Mononuclear cell (primary cell): ENCODE measurements around the gene NDUFS4. TPM values are rescaled to one million over a fixed set of nuclear protein-coding genes. Genes with fewer than 3 reads are reported as not detected.
"Not testable (repeated sequence)": the region's sequence is repeated elsewhere in the genome, so short reads cannot be mapped to it uniquely, and the experiment has no call there.

Source experiments
- H3K27me3 ChIP-seq: 2 replicates; pipeline ENCODE4 v1.6.0; 2011; ENCODE audit warnings: low read length, control low read depth; ENCODE audit not compliant: insufficient read depth
- H3K4me1 ChIP-seq: 2 replicates; pipeline ENCODE4 v1.5.1; 2011; ENCODE audit warnings: mild to moderate bottlenecking, low read length, control low read depth; ENCODE audit not compliant: insufficient read depth
- H3K4me3 ChIP-seq: 2 replicates; pipeline ENCODE4 v1.5.1; 2011; ENCODE audit warnings: mild to moderate bottlenecking, low read length, moderate library complexity
- H3K9me3 ChIP-seq: 2 replicates; pipeline ENCODE4 v1.5.1; 2011; ENCODE audit warnings: low read depth, mild to moderate bottlenecking, control low read depth, low read length
- total RNA-seq: library from RNA; depleted of rRNA; stranded (reverse); fragments of >200 nt; gene quantifications from one replicate; pipeline ENCODE4 v1.2.3, GENCODE V29; 2012

NDUFS4 gene
- total RNA-seq, 1 donor = 28.7 TPM

DNA sequence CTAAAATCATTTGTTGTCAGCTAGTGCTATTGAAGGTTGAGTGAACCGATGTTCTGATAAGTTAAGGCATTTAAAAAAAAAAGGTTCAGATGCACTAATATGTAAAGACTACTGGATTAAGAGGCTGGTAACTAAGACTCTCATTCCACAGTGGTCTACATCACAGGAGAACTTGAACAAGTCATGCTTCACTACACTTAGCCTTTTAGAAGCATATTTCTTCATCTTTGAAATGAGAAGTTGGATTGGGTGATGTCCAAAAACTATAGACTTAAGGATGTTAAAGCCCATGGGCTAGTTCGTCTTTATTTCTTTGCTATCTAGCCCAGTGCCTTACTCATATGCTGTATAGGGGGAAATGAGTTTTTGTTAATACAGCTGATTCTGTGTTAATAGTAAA, 107.2 kb downstream of the NDUFS4 start:
- Histone ChIP-seq H3K4me3 (no peak overlapping the region), H3K27me3 (no peaks in the 10 kb centered on the region), H3K4me1 (no peaks in the 10 kb centered on the region), H3K9me3 (no peaks in the 10 kb centered on the region)

DNA sequence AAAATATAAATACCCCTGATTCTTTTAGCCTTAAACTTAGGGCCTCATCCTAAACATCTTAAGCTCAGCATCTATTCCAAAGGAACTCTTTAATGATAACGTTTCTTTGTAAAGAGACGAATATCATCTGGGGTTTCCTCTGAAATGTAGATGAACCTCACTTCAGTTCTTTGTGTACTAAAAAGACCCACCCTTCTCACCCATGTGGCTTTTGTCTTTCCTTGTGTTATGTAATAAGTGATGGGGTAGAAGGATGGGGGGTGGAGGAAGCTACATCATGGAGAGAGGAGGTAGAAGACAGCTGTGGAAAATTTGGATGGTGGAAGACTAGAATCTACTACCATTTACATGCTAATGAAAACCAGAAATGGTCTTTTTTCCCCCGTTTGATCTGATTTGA, 111.0 kb downstream of the NDUFS4 start:
- H3K4me3 ChIP-seq = no peak overlapping the region
- no peaks in the 10 kb centered on the region for H3K27me3 ChIP-seq
- no peaks in the 10 kb centered on the region for H3K4me1 ChIP-seq
- no peaks in the 10 kb centered on the region for H3K9me3 ChIP-seq

DNA sequence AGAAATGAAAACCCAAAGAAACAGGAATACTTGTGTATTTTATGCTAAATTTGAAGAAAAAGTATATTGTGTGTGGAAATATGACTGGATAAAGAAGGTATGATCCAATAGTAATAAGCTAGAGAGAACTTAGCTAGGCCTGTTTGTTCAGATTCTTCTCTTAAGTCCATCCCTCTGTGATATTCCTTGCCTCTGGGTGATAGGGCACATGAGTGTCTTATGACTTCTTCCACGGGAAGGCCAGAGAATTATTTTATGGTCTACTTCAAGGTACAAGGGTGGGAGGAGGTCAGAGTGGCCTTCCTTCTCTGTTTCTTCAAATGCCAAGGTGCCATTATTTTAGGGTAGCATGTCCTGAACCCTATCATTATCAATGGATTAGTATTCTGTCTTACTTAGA, 113.7 kb downstream of the NDUFS4 start:
- no peaks in the 10 kb centered on the region for H3K4me1 ChIP-seq
- H3K4me3 ChIP-seq = no peak overlapping the region
- H3K9me3 ChIP-seq = no peaks in the 10 kb centered on the region
- H3K27me3 ChIP-seq = no peaks in the 10 kb centered on the region

DNA sequence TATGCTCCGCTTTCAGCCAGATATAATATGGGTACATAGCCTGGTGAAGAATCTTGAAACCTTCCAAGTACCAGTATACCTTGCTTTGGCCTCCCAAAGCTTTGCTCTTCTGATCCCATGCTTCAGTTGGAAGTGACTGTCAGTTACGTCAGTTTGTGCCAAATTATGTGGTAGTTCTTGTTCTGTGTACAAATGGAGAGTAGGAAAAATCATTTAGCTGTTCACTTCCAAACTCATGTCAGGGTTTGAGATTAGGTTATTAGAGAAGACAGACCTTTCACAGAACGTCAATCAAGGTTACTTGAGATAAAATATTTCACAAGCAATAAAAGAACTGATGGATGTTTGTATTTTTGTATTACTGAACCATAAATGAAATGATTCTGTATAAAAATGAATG, 117.2 kb downstream of the NDUFS4 start:
- Histone ChIP-seq H3K27me3 (no peaks in the 10 kb centered on the region), H3K4me1 (no peaks in the 10 kb centered on the region), H3K9me3 (no peaks in the 10 kb centered on the region), H3K4me3 (no peak overlapping the region)

DNA sequence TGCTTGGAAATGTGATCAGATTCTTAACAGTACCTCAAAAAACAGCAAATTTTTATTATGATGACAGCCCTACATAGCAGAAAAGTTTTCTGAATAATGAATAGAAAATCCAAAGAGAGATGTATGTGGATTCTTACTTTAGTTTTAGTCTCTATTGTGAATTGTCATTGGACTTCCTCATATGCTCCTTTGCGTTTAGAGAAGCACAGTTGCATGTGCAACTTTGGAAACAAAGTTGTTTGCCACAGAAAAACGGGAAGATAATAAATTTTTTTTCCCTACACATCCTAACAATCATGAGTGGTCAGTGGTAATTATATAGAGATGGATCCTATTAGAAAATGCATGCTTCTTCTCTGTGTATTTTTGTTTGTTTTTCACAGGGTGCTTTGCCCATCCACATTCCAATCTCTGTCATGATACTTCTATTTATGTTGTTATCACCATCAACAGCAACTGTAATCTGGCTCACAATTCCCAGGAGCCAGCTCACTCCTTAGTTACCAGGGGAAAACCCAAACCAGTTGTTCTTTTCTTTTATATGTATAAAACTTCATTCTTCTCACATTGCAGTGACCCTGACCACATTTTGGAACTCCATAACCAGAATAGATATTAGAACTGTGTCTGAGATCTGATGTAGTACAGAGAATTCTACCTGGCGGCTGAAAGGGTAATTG, 118.7 kb downstream of the NDUFS4 start:
- Histone ChIP-seq H3K9me3 (no peaks in the 10 kb centered on the region), H3K4me3 (no peak overlapping the region), H3K27me3 (no peaks in the 10 kb centered on the region), H3K4me1 (no peaks in the 10 kb centered on the region)

DNA sequence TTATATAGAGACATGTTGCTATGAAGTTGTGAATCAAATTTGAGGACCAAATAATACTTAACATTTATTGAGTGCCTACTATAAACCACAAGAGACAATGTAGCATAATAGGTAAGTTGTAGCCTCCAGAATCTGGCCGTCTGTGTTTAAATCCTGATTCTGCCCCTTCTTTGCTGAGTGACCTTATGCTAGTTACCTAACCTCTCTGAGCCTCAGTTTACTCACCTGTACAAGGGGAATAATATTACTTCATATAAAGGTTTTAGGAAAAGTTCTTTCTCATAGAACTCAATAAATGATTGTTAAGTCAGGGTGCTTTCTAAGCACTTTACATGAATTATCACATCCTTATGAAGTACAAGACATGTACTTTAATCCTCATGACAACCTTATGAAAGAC, 120.6 kb downstream of the NDUFS4 start:
- H3K9me3 ChIP-seq = no peaks in the 10 kb centered on the region
- H3K27me3 ChIP-seq = no peaks in the 10 kb centered on the region
- no peaks in the 10 kb centered on the region for H3K4me1 ChIP-seq
- no peak overlapping the region for H3K4me3 ChIP-seq

DNA sequence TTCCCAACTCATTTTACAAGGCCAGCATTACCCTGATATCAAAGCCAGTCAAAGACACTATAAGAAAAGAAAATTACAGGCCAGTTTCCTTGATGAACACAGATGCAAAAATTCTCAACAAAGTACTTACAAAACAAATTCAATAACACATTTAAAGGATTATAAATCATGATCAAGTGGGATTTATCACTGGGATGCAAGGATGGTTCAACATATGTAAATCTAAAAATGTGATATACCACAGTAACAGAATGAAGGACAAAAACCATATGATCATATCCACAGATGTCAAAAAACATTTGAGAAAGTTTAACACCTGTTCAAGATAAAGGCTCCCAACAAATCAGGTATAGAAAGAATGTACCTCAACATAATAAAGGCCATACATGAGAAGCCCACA, 130.6 kb downstream of the NDUFS4 start:
- Histone ChIP-seq H3K27me3 (no peaks in the 10 kb centered on the region), H3K4me3 (no peak overlapping the region), H3K9me3 (peaks cover 44% of the 10 kb centered on the region), H3K4me1 (no peaks in the 10 kb centered on the region)

DNA sequence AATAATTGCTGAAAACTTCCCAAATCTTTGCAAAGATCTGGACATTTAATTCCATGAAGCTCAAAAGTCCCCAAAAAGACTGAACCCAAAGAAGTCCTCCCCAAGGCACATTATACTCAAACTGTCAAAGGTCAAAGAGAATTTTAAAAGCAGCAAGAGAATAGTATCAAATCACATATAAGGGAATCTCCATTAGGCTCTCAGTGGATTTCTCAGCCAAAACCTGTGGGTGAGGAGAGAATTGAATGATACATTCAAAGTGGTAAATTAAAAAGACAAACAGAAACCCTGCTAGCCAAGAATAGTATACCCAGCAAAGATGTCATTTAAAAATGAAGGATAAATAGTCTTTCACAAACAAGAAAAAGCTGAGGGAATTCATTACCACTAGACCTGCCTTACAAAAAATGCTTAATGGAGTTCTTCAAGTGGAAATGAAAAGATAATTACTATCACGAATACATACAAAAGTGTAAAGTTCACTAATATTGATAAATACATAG, 134.1 kb downstream of the NDUFS4 start:
- Histone ChIP-seq H3K27me3 (no peaks in the 10 kb centered on the region), H3K9me3 (peaks cover 59% of the 10 kb centered on the region), H3K4me3 (no peak overlapping the region), H3K4me1 (no peaks in the 10 kb centered on the region)

DNA sequence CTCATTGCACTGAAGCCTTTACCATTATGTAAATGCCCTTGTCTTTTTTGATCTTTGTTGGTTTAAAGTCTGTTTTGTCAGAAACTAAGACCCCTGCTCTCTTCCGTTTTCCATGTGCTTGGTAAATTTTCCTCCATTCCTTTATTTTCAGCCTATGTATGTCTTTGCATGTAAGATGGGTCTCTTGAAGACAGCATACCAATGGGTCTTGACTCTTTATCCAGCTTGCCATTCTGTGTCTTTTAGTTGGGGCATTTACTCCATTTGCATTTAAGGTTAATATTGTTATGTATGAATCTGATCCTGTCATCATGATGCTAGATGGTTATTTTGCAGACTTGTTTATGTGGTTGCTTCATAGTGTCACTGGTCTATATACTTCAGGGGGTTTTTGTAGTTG, 150.0 kb downstream of the NDUFS4 start:
- peaks cover 22% of the 10 kb centered on the region for H3K9me3 ChIP-seq
- H3K4me1 ChIP-seq, H3K27me3 ChIP-seq, H3K4me3 ChIP-seq: not testable (repeated sequence)

DNA sequence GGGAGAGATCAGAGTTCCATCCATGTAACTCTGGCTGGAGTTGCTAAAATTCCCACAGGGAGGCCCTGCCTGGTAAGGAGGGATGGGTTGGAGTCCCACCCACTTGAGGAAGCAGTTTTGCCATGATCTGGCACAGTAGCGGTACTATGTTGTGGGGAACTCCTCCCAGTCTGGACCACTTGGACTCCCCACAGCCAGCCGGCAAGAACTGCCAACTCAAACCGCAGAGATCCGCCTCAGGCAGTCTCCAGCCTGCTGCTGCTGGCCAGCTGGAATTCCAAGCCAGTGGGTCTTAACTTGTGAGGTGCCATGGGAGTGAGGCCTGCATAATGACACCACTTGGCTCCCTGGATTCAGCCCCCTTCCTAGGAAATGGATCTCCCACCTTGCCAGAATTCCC, 151.9 kb downstream of the NDUFS4 start:
- Histone ChIP-seq H3K4me3 (no peak overlapping the region), H3K9me3 (peaks cover 22% of the 10 kb centered on the region), H3K27me3 (no peaks in the 10 kb centered on the region), H3K4me1 (no peaks in the 10 kb centered on the region)

DNA sequence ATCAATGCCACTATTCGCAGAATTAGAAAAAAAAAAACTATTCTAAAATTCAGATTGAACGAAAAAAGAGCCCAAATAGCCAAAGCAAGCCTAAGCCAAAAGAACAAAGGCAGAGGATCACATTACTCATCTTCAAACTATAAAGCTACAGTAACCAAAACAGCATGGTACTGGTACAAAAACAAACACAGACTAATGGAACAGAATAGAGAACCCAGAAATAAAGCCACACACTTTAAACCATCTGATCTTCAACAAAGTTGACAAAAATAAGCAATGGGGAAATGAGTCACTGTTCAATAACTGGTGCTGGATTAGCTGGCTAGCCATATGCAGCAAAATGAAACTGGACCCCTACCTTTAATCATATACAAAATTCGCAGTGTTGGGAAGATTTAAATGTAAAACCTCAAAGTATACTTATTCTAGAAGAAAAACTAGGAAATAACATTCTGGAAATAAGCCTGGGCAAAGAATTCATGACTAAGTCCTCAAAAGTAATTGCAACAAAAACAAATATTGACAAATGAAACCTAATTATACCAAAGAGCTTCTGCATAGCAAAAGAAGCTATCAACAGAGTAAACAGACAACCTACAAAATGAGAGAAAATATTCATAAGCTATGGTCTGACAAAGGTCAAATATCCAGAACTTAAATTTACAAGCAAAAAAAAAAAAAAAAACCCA, 153.7 kb downstream of the NDUFS4 start:
- Histone ChIP-seq H3K9me3 (peaks cover 16% of the 10 kb centered on the region), H3K4me1 (no peaks in the 10 kb centered on the region), H3K27me3 (no peaks in the 10 kb centered on the region), H3K4me3 (no peak overlapping the region)

DNA sequence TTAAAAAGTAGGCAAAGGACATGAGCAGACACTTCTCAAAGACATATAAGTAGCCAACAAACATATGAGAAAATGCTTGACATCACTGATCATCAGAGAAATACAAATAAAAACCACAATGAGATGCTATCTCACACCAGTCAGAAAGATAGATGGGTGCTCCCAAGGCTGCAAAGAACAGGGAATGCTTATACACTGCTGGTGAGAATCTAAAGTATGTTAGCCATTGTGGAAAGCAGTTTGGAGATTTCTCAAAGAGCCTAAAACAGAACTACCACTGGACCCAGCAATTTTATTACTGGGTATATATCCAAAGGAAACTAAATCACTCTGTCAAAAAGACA, 154.2 kb downstream of the NDUFS4 start:
- no peak overlapping the region for H3K4me3 ChIP-seq
- peaks cover 12% of the 10 kb centered on the region for H3K9me3 ChIP-seq
- no peaks in the 10 kb centered on the region for H3K4me1 ChIP-seq
- no peaks in the 10 kb centered on the region for H3K27me3 ChIP-seq

DNA sequence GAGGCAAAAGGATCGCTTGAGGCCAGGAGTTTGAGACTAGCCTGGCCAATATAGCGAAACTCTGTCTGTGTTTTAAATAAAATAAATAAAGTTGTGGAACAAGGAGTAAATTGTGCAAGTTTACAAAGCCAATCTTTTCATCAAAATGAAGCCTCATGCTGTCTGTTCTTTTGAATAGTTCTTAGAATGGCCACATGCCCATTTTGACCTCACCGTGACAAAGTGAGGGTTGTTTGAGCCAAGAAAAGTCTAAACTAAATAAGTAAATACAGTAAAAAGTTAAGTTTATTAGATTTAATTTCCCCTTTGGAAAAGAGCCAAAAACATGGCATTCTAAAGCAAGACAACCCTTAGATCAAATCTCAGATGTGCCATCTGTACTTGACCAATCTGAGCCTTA, 165.7 kb downstream of the NDUFS4 start:
- peaks cover 4% of the 10 kb centered on the region for H3K4me1 ChIP-seq

DNA sequence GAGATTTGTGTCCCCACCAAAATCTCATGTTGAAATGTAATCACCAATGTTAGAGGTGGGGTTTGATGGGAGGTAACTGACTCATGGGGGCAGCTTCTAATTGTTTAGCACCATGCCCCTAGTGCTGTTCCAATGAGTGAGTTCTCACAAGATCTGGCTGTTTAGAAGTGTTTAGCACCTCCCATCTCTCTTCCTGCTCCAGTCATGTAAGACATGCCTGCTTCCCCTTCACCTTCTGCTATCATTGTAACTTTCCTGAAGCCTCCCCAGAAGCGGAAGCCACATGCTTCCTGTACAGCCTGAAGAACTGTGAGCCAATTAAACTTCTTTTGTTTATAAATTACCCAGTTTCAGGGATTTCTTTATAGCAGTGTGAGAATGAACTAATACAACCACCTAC, 170.5 kb downstream of the NDUFS4 start:
- Histone ChIP-seq H3K4me1 (peaks cover 4% of the 10 kb centered on the region), H3K27me3 (no peaks in the 10 kb centered on the region), H3K9me3 (no peaks in the 10 kb centered on the region), H3K4me3 (no peak overlapping the region)

More for the DNA sequence above, 165.7 kb downstream of the NDUFS4 start:
- H3K27me3 ChIP-seq = no peaks in the 10 kb centered on the region
- H3K9me3 ChIP-seq = no peaks in the 10 kb centered on the region
- H3K4me3 ChIP-seq = no peak overlapping the region
